Pancreas (tissue), 10 donors: ENCODE measurements around the gene SGTB. TPM values are rescaled to one million over a fixed set of nuclear protein-coding genes. Genes with fewer than 3 reads are reported as not detected.
A peak's percentile ranks its signal among the peaks of the same experiment; 100 is the strongest.

Experiments used
- ATAC-seq, 4 donors: fragments of 200-7000 bp; cut with Tn5 transposase; one replicate each; pipeline versions ENCODE4 v1.8.0 to v1.9.1; 2020; ENCODE audit warnings: mild to moderate bottlenecking in 4 of 4, moderate library complexity in 4 of 4
- DNase-seq, 6 donors: peaks; one replicate each; pipeline ENCODE4 v3.0.0-alpha.2; 2020
- FAIRE-seq: peaks from 2 replicates; lab custom pipeline; 2012; peaks lifted over from hg19 to GRCh38; lab: Jason Lieb, UNC
- H3K27ac ChIP-seq, 4 donors: fragments of 200-600 bp; sonication (generic); 1 replicate in 3 of 4; 2 replicates in 1 of 4; pipeline versions ENCODE4 v1.5.0 to v1.8.0; 2020
- H3K27me3 ChIP-seq, 4 donors: fragments of 200-600 bp; one replicate each; pipeline ENCODE4 v1.8.0; 2021
- H3K36me3 ChIP-seq, 3 donors: fragments of 200-600 bp; sonication (generic) in 1 of 3; one replicate each; pipeline versions ENCODE4 v1.5.0 to v1.8.0; 2020 to 2021
- H3K4me1 ChIP-seq, 3 donors: fragments of 200-600 bp; one replicate each; pipeline ENCODE4 v1.8.0; 2021
- H3K4me3 ChIP-seq, 4 donors: fragments of 200-600 bp; sonication (generic) in 2 of 4; one replicate each; pipeline versions ENCODE4 v1.5.0 to v1.8.0; 2020 to 2021
- H3K9me3 ChIP-seq, 4 donors: fragments of 200-600 bp; one replicate each; pipeline ENCODE4 v1.8.0; 2021
- WGBS, 2 donors: extraction: QIAGEN DNeasy Blood & Tissue Kit; methylation state at CpG; one replicate each; pipeline ENCODE4 v1.1.7; 2013; 5-methylcytosine and 5-hydroxymethylcytosine counted together
- intact Hi-C, 3 donors: fragments of 100-400 bp; cut with DNase I; formaldehyde crosslinking; loops; one replicate each; pipeline versions ENCODE4 v1.11.1 to v1.14.2; 2022
- polyA plus RNA-seq, 2 donors: library from polyadenylated mRNA; stranded (reverse); fragments of 200-250 nt; gene quantifications; one replicate each; pipeline ENCODE4 v1.2.3, GENCODE V29; 2013
- total RNA-seq, 6 donors: library from RNA; stranded (reverse); fragmentation: NEBNext Ultra II Directional in 4 of 6; extraction: Animal tissue kit (Norgen Biotek cat#: 25700) in 4 of 6; gene quantifications; one replicate each; pipeline versions ENCODE4 v1.2.1 to v1.2.4, GENCODE V29; 2021 to 2023
- TF ChIP-seq, protein P1 (sequence below), 4 donors: fragments of 200-600 bp; sonication (generic) in 3 of 4; IDR thresholded peaks; one replicate each; pipeline versions ENCODE4 v1.5.0 to v1.8.0; 2021; ENCODE audit warnings: antibody characterized with exemption in 4 of 4
- donor health status: healthy with polysubstance abuse.
- donor health status: DM: no; HTN: no; CAD: no; lungs with moderate emphysema.
- donor health status: DM: no; HTN: no; CAD: no.
- donor health status: control.
- donor health status: control.
- donor health status: Bipolar disorder and iron deficiency.
- donor health status: DM: yes; HTN: yes; CAD: no.
- donor health status: DM: no; HTN: no; CAD: no.
- donor health status: DM: no; HTN: no; CAD: no.
- donor health status: DM: yes; HTN: yes; CAD: no.

SGTB gene
- total and polyA plus RNA-seq, 8 donors: 0.84 to 3.8 (median 2.0) TPM

- DNase-seq (no peak), ATAC-seq (no peak), FAIRE-seq (no peak)
- Histone ChIP-seq H3K4me3 (no peak overlapping the region), H3K36me3 (no peaks in the 10 kb centered on the region), H3K27ac (no peak overlapping the region), H3K4me1 (peaks cover 0 to under 1% (median 0%) of the 10 kb centered on the region in 3 donors), H3K9me3 (no peaks in the 10 kb centered on the region), H3K27me3 (no peaks in the 10 kb centered on the region)
- TF ChIP-seq, protein P1, sequence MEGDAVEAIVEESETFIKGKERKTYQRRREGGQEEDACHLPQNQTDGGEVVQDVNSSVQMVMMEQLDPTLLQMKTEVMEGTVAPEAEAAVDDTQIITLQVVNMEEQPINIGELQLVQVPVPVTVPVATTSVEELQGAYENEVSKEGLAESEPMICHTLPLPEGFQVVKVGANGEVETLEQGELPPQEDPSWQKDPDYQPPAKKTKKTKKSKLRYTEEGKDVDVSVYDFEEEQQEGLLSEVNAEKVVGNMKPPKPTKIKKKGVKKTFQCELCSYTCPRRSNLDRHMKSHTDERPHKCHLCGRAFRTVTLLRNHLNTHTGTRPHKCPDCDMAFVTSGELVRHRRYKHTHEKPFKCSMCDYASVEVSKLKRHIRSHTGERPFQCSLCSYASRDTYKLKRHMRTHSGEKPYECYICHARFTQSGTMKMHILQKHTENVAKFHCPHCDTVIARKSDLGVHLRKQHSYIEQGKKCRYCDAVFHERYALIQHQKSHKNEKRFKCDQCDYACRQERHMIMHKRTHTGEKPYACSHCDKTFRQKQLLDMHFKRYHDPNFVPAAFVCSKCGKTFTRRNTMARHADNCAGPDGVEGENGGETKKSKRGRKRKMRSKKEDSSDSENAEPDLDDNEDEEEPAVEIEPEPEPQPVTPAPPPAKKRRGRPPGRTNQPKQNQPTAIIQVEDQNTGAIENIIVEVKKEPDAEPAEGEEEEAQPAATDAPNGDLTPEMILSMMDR (IDR thresholded peaks at IDR 0.05): no peak
- 92 to 94% methylated on average over 1 of the region's 1 CpG for WGBS, 2 donors
- intact Hi-C loops: no loop called here
Observed at GRCh38 chr5:65728218-65728617, 6.3 kb upstream of the SGTB start.

DNA sequence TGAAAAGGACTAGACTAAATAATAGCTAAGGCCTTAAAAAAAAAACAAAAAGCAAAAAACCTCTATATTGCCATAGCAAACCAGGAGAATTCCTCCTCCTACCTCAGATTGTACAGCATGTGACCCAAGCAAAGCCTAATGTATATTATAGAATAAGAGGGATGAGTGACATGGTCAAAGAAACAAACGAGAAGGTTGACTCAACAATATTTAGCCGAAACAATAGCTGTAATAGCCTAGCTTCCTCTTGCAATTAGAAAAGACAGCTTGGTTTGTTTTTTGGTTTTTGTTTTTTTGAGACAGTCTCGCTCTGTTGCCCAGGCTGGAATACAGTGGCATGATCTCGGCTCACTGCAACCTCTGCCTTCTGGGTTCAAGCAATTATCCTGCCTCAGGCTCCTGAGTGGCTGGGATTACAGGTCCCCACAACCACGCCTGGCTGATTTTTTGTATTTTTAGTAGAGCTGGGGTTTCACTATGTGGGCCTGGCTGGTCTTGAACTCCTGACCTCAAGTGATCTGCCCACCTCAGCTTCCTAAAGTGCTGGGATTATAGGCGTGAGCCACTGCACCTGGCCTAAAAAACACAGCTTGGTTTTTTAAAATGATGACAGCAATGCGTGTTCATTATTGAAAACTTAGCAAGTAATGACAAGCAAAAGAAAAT is 5.7 kb upstream of the SGTB start:
- no peak overlapping the region for H3K4me3 ChIP-seq
- 83 to 88% methylated on average over 7 of the region's 7 CpGs for WGBS, 2 donors
- no peak for DNase-seq
- no peak for FAIRE-seq
- H3K27me3 ChIP-seq: no peaks in the 10 kb centered on the region
- ATAC-seq: no peak
- no peaks in the 10 kb centered on the region for H3K9me3 ChIP-seq
- H3K27ac ChIP-seq: no peak overlapping the region
- H3K36me3 ChIP-seq: no peaks in the 10 kb centered on the region
- peaks cover 0 to 4% (median 0%) of the 10 kb centered on the region in 3 donors for H3K4me1 ChIP-seq
- TF ChIP-seq, protein P1 (IDR thresholded peaks at IDR 0.05): no peak
- intact Hi-C loops: no loop called here

DNA sequence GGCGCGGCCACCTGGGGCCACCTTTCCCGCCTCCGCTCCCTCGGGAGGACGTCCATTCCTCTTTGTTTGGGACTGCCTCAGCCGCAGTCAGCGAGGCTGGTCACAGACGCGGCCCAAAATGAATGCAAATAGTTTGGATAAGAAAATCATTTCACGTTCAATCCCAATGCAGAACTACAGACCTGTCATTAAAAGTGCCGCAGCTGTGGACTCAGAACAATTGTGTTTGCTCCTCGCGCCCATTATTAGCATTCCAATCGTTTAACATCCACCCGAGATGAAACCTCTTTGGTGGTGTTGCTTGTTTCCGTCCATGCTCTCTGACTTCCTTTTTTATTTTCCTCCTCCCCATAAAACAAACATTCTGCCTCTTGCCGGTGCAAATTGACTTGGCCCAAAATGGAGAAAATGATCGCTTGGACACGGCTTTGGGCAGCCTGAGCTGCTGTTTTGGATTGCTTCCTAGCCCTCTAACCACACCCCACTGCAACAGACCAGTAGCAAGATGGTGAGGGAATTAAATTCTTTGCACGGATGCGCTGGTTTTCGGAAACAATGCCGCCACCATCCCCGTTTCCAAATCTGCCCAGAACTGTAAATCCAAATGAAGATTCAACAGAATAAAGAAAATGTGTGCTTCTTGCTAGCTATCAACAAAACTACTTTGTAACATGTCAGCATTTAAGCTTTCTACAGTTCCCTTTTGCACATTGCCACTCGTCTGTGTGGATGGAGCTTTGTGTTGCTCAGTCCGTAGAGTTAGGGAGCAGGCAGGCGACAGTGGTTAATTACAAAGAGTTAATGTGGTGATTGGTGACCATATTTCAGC is 880 bp upstream of the SGTB start:
- TF ChIP-seq, protein P1 (IDR thresholded peaks at IDR 0.05): no peak
- intact Hi-C loops: no loop called here
- ATAC-seq: peak; percentile 36 to 49 (median 44)
- 2 to 3% methylated on average over 28 of the region's 28 CpGs for WGBS, 2 donors
- Histone ChIP-seq H3K4me1 (peaks cover 0 to 4% (median 4%) of the 10 kb centered on the region in 3 donors), H3K27ac (peak overlapping the region; percentile 1 to 64 (median 56)), H3K27me3 (no peaks in the 10 kb centered on the region), H3K36me3 (no peaks in the 10 kb centered on the region), H3K9me3 (no peaks in the 10 kb centered on the region), H3K4me3 (peak overlapping the region; percentile 68 to 99 (median 94))
- no peak for FAIRE-seq
- peak in 2 of 6 donors; percentile 6 to 36 for DNase-seq

DNA sequence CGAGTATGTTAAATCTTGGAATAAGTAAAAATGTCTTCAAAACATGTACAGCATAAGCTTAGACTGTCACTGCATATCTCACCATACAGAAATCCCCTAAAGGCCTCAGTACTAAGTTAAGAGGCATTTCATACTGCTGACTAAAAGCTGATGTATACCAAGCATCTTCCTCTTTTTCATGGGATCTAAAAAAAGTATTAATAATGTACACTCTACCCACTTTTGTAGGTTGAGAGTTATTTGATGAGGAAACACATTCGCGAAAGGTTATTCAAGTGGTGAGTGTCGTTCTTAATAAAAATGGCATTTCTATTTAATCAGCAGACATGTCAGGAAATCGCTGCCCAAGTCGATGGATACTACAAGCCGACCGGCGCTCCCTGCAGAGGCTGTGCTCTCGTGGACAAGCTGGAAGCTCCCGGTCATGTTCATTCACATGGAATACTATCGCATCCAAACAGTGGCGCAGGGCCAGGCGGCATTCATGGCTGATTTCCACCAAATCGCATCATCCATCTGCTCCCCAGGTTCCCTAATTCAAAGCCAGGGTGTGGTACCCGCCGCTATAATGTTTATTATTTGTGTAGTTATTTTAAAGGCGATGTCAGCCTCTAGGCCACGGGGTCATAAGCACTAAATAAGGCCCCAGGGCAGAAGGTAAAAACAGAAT is 724 bp downstream of the SGTB start:
- Histone ChIP-seq H3K9me3 (no peaks in the 10 kb centered on the region), H3K27me3 (no peaks in the 10 kb centered on the region), H3K36me3 (no peaks in the 10 kb centered on the region), H3K27ac (peak overlapping the region in 3 of 4 donors; percentile 36 to 61 (median 60)), H3K4me3 (peak overlapping the region; percentile 68 to 99 (median 94)), H3K4me1 (peaks cover 0 to 4% (median 4%) of the 10 kb centered on the region in 3 donors)
- TF ChIP-seq, protein P1 (IDR thresholded peaks at IDR 0.05): no peak
- 3 to 4% methylated on average over 19 of the region's 19 CpGs for WGBS, 2 donors
- DNase-seq (peak; percentile 28 to 72 (median 50)), ATAC-seq (peak; percentile 26 to 61 (median 38)), FAIRE-seq (no peak)
- intact Hi-C loops: no loop called here
